COR-L47 (cell line): ENCODE data around the gene IL16.

Experiments used
- DNase-seq: peaks from one replicate; lab custom pipeline; 2025; lab: John Stamatoyannopoulos, UW

The IL16 gene

DNA sequence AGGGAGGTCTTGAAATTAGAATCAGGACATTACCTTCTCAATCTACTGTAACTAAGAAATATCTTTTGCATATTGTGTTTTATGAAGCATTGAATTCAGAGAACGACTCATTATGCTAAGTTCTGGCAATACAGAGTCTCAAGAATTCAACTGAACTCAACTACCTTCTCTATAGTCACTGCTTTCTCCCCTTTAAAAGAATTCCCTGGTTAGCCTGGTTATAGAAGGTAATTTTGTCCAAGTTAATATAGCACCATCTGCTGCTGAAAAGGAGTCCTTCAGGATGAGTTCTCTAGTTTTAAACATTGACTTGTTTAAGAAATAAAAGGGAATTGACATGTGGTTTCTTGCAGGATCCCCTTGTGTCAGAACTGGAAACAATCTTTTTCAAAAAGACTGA, 60.2 kb downstream of the IL16 start:
- no peak for DNase-seq

DNA sequence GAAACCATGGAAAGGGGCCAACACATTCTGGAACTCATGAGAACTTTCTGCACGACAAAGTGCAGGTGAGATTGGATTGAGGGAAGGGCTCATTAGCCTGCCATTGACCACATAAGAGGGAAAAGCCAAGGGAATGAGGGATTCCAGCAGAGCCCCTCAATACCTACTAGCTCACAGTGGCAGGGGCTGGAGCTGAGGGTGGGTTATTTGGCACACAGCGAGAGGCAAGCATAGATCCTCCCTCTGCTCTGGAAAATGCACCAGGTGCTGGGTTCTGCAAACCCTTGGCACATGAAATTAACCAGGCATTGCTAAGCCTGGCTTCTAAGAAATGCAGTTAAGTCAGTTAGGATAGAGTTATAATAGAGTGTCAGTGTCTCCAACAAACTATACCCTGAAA, 60.8 kb downstream of the IL16 start:
- DNase-seq = no peak

- DNase-seq = no peak
Observed at GRCh38 chr15:81258455-81258854, 61.8 kb downstream of the IL16 start.

DNA sequence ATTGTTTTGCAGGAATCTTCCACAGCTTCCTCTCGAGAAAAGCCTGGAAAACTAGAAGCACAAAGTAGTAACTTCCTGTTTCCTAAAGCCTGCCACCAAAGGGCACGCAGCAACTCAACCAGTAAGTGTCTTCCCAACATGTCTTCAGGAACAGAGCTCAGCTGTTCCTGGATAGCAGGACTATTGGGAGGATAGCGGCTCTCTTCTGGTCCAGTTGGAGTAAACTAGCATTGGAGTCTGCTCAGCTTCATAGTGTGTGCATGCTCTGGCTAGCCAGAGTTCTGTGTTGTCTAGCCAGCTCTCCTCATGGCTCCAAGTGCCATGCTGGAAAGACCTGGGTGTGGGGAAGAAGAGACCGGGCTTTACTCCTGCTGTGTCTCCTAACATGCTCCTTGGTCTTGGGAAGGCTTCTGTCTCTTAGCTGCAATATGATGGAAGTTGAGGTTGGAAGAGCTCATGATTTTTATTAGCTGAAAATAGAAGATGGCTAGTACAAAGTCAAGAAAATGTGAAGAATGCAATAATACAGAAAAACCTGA, 63.1 kb downstream of the IL16 start:
- no peak for DNase-seq

- DNase-seq = no peak
Observed at GRCh38 chr15:81261172-81261811, 64.6 kb downstream of the IL16 start.

DNA sequence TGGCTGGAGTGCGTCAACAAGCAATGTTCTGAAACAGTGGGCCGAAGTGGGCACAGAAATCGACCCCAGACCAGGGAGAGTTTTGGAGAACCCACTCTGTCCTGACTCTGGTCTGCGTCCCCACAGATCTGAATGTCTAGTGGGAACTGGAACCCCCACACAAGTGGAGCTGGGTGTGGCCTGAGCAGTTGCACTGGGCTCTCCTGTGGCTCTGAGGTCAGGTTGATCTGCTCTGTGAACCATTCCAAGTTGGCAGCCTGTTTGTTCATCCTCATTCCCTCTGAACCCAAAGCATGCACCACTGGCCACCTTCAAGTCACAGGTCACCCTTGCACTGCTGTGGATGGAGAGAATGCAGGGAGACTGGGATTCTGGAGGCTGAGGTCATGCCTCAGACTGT, 66.8 kb downstream of the IL16 start:
- DNase-seq = no peak

- no peak for DNase-seq
Observed at GRCh38 chr15:81264072-81264857, 67.6 kb downstream of the IL16 start.

DNA sequence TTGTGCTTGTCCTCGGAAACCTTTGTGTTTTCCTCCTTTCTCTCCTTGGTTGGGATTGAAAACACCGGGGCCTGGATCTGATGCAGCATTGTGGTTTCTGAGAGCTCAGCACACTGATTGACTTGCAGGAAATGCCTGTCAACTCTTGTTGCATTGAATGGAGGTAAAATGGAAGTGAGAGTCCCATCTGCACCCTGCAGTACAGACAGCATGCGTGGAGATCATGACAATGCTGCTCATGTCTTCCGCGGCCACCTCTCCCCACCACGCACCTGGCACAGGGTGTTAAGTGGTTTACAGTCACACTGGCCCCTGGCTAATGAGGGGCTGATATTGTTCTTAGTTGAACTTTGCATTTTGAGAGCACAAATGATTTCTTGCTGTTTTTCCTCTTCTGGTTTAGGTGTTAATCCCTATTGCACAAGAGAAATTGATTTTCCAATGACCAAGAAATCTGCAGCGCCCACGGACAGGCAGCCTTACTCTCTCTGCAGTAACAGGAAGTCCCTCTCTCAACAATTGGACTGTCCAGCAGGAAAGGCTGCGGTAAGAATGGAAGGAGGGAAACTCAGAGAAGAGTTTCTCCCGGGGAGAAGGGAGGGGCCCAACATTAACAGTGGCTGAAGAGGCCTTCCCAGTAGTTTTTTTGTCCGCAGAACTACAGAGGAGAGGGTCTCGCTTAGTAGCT, 68.7 kb downstream of the IL16 start:
- no peak for DNase-seq

- peak; percentile 69 for DNase-seq
Observed at GRCh38 chr15:81265944-81266775, 69.5 kb downstream of the IL16 start.

DNA sequence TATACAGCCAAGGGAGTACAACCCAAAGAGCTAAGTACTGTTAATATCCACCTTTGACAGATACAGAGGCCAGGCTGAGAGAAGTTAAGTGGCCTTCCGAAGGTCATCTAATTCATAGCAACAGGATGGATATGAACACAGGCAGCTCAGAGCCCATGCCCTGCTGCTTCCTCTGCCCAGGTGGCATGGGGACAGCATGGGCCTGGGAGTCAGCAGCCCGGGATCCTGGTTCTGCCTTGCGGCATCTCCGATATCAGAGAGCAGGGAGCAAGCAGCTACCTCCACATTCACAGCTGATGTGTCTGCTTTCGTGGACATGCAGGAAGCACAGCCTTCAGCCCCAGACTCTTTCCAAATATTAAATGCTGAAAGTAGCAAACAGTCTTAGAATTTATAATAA, 71.7 kb downstream of the IL16 start:
- no peak for DNase-seq

DNA sequence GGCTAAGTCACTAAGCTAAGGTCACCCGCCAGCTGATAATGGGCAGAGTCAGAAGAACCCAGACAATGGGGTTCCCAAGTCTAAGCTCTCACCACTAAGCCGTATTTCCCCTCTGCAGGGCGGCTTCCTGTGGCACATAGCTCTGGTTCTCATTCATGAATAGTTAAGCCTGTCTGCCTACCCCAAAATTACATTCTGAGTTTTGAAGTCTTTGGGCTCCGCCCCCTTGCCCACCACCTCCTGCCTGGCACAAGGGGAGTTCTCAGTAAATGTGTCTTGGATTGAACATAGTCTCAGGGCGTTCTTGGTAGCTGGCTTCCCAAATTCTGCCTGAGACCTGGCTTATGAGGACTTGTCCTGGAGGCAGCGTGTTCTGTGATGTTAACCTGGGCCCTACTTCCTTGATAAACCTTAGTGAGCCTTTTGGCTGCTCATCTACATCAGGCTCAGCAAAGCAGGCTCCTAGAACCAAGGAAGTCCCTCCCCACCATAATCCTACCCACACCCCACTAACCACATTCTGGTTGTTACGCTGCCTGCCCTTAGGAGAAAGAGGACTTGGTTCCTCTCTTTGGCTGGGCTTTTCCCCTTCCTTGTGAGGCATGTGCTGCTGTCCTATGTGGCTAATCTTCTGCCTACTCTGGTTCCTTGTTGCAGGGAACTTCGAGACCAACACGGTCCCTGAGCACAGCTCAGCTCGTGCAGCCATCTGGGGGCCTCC, 72.4 kb downstream of the IL16 start:
- no peak for DNase-seq

- DNase-seq = no peak
Observed at GRCh38 chr15:81270188-81270587, 73.5 kb downstream of the IL16 start.

DNA sequence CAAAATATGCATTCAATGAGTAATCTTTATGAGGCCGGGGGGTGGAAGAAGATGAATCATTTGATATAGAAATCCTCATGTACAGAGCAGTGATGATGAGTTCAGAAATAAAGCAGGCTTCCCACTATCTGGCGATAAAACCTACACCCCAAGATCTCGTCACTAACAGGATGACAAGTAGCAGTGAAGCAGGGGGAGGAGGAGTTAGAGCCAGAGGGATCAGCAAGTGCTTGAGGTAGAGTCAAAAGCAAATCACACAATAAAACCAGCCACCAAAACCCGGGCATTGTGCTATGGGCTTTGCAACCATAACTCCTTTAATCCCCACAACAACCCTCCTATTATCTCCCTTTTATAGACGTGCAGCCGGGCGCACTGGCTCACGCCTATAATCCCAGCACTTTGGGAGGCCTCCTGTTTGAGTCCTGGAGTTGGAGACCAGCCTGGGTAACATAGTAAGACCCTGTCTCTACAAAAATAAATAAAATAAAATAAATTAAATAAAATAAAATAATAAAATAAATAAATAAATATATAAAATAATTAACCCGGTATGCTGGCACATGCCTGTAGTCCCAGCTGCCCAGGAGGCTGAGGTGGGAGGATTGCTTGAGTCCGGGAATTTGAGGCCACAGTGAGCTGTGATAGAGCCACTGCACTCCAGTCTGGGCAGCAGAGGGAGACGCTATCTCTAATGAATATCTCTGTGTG, 74.3 kb downstream of the IL16 start:
- DNase-seq = no peak

- no peak for DNase-seq
Observed at GRCh38 chr15:81271761-81272644, 75.3 kb downstream of the IL16 start.

- DNase-seq = no peak
Observed at GRCh38 chr15:81273200-81273599, 76.5 kb downstream of the IL16 start.

DNA sequence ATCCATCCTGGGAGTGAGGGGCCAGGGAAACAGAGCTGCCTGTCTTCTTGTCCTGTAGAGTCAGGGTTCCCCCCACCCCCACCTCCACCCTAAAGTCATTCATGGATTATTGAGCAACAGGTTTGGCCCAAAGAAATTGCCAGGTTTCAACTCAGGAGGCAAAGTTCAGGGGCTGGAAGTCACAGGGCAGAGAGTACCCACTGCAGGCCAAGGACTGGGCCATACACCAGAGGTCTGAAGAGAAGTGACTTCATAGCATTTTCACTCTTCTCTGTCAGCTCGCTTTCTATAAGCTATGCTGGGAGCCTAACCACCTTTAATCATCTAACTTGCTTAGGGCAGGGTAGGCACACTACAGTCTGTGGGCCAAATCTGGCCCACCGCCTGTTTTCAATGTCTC, 77.2 kb downstream of the IL16 start:
- no peak for DNase-seq

DNA sequence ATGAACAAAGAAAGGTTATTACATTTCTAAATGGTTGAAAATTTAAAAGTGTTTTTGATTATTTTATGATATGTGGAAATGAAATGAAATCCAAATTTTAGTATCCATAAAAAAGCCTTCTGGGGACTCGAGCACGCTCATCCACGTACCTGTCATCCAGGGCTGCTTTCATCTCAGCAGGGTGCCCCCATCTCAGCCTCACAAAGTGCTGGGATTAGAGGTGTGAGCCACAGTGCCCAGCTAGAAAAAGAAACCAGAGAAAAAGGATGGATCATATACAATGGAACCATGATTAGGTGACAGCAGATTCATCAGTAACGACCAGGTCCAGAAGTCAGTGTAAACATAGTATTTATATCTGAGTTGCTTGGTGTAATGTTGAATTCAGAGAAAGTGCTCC, 77.6 kb downstream of the IL16 start:
- DNase-seq = no peak

- DNase-seq = peak; percentile 40
Observed at GRCh38 chr15:81274931-81275707, 78.4 kb downstream of the IL16 start.
